HG02610 (cell line): ENCODE results near the gene PTPRR.

Source experiments
- ATAC-seq: cut with Tn5 transposase; IDR thresholded peaks from one replicate; pipeline ENCODE4 v1.9.1; 2021; ENCODE audit warnings: mild to moderate bottlenecking, moderate library complexity; ENCODE audit not compliant: unreplicated experiment

Gene PTPRR

GRCh38 chr12:70711831-70712230 is 208.7 kb downstream of the PTPRR start:
- ATAC-seq, result no peak

- no peak for ATAC-seq
Measured at GRCh38 chr12:70709022-70709421, 211.5 kb downstream of the PTPRR start.

- no peak for ATAC-seq
Measured at GRCh38 chr12:70706611-70707010, 213.9 kb downstream of the PTPRR start.

GRCh38 chr12:70698345-70698744 is 222.2 kb downstream of the PTPRR start:
- no peak for ATAC-seq

- no peak for ATAC-seq
Measured at GRCh38 chr12:70695361-70696023, 225.0 kb downstream of the PTPRR start.

GRCh38 chr12:70692681-70693288 is 227.8 kb downstream of the PTPRR start:
- no peak for ATAC-seq

GRCh38 chr12:70691018-70691672 is 229.4 kb downstream of the PTPRR start:
- no peak for ATAC-seq

- ATAC-seq, result no peak
Measured at GRCh38 chr12:70686907-70687306, 233.6 kb downstream of the PTPRR start.

GRCh38 chr12:70686299-70686698 is 234.2 kb downstream of the PTPRR start:
- no peak for ATAC-seq

- ATAC-seq, result no peak
Measured at GRCh38 chr12:70683976-70684375, 236.6 kb downstream of the PTPRR start.

- ATAC-seq, result no peak
Measured at GRCh38 chr12:70671698-70672097, 248.8 kb downstream of the PTPRR start.

- no peak for ATAC-seq
Measured at GRCh38 chr12:70670948-70671347, 249.6 kb downstream of the PTPRR start.

GRCh38 chr12:70667253-70667652 is 253.3 kb downstream of the PTPRR start:
- ATAC-seq, result no peak

- no peak for ATAC-seq
Measured at GRCh38 chr12:70666364-70666763, 254.2 kb downstream of the PTPRR start.

- ATAC-seq, result no peak
Measured at GRCh38 chr12:70664465-70664881, 256.1 kb downstream of the PTPRR start.

- ATAC-seq, result no peak
Measured at GRCh38 chr12:70663838-70664237, 256.7 kb downstream of the PTPRR start.

- ATAC-seq, result no peak
Measured at GRCh38 chr12:70661466-70662161, 258.9 kb downstream of the PTPRR start.

- ATAC-seq, result no peak
Measured at GRCh38 chr12:70660620-70661219, 259.8 kb downstream of the PTPRR start.

GRCh38 chr12:70660002-70660604 is 260.4 kb downstream of the PTPRR start:
- ATAC-seq, result no peak

- no peak for ATAC-seq
Measured at GRCh38 chr12:70659077-70659606, 261.4 kb downstream of the PTPRR start.
